HG03342 (cell line): ENCODE data around the gene NDUFB2.
"Not testable (repeated sequence)": the region's sequence is repeated elsewhere in the genome, so short reads cannot be mapped to it uniquely, and the experiment has no call there.

Source experiments
- ATAC-seq: cut with Tn5 transposase; IDR thresholded peaks from one replicate; pipeline ENCODE4 v1.9.1; 2021; ENCODE audit warnings: mild to moderate bottlenecking, moderate library complexity; ENCODE audit not compliant: unreplicated experiment

Gene NDUFB2

DNA sequence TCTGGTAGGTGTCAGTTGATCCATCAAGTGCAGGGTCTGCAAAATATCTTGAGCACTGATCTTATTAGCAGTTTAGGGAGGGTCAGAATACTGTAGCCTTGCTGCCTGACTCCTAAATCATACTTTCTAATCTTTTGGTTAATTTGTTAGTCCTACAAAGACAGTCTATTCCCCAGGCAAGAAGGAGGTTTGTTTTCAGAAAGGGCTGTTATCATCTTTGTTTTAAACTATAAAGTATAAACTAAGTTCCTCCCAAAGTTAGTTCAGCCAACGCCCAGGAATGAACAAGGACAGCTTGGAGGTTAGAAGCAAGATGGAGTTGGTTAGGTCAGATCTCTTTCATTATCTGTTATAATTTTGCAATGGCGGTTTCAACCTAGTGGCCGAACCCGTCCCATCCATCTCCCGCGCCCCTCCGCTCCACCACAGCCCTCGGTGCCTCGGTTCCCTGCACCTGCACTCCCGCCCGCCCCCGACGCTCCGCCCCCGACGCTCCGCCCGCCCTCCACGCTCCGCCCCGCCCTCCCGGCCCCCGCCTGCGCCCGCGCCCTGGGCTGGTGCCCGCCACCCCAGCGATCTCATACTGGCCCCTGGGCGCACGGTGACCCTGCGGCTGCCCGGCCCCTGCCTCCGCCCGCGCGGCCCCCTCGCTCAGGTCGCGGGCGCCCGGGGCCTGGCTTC lies 24.0 kb upstream of the NDUFB2 start, which contains the start of gene ADCK2:
ADCK2 (plus strand) TSS at position 564 of the 681 bp plus-strand sequence. CDS start 386 bp downstream, outside the sequence.
- peak; percentile 42 for ATAC-seq

DNA sequence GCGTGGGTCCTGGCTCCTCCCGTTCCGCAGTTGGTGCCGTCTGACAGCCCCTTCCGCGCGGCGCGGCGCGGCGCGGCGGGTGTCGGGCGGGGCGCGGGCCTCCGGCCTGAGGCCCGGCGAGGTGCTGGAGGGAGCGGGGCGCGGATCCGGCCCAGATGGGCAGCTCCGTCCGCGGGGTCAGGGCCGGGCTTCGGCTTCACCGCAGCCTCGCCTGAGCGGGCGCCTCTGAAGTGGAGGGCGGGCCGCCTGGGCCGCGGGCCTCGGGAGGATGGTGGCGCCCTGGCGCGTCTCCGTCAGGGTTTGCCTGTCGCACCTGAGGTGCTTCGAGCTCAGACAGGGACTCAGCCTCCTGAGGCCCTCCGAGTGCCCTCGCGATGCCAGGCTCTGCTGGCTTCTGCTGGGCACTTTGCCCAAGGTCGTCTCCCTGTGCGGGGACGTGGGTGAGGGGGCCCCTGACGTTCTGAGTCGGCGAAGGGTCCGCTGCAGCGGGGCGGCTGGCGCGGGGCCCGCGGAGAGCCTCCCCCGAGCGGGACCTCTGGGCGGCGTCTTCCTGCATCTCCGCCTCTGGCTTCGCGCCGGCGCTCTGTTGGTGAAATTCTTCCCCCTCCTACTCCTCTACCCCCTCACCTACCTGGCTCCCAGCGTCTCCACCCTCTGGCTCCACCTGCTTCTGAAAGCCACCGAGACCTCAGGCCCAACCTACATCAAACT lies 23.3 kb upstream of the NDUFB2 start:
- ATAC-seq, result peak; percentile 38

DNA sequence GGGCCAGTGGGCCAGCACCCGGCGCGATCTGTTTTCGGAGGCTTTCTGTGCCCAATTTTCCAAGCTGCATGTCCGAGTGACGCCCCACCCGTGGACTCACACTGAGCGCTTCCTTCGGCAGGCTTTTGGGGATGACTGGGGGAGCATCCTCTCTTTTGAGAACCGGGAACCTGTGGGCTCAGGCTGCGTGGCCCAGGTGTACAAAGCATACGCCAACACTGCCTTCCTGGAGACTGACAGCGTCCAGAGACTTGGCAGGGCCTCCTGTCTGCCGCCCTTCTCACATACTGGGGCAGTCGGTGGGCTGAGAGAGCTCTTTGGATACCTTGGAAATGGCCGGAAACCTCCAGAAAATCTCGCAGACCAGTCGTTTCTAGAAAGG lies 22.7 kb upstream of the NDUFB2 start:
- no peak for ATAC-seq

DNA sequence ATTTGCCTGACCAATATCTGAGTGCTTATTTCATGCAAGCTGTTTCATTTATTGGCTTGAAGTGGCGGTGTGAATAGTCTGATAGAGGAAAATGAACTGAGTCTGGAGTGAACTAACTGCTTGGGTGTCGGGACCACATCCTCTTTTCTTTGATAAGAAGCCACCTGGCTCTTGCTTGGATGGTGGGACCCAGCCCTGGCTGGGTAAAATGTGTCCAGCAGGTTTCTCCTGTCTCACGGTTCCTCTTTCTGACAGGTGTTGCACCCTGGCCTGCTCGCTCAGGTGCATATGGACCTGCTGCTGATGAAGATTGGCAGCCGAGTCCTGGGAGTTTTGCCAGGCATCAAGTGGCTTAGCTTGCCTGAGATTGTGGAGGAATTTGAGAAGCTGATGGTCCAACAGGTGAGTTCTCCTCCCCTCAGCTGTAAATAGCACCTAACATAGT lies 22.1 kb upstream of the NDUFB2 start:
- ATAC-seq, result peak; percentile 41

DNA sequence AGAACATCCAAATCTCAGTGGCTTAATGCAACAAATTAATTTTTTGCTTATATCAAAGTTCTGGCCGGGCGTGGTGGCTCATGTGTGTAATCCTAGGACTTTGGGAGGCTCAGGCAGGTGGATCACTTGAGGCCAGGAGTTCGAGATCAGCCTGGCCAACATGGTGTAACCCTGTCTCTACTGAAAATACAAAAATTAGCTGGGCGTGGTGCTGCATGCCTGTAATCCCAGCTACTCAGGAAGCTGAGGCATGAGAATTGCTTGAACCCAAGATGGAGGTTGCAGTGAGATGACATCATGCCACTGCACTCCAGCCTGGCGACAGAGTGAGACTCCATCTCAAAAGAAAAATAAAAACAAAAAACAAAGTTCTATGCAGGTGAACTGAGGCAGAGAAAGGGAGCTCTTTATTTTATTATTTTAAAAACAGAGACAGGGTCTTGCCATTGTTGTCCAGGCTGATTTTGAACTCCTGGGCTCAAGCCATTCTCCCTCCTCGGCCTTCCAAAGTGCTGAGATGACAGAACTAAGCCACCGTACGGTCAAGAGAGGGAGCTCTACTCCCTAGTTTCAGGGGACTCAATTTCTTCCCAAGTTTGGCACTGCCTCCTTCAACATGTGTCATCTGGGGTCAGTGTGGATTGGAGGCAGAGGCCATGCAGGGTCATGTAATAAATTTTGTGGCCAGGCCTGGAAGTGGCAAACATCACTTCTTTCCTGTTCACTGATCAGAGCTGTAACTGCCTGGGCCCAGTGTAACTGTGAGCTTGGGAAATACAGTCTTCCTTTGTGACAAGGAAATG lies 21.4 kb upstream of the NDUFB2 start:
- no peak for ATAC-seq

DNA sequence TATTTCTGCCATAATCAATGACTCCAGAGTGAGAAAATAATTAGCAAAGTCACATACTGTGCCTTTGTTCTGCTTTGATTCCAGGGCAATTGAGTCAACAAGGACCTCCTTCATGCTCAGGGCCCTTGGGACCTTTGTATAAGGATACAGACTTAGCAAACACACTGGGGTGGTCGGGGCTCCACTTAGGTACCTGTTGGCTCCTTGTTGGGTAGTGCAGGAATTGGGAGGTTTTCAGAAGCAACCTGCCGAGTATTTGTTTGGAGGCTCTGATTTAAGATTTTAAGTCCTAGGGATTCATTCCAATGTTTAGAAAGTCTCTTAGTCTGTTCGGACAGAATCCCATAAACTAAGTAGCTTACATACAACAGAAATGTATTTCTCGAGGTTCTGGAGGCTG lies 20.8 kb upstream of the NDUFB2 start:
- no peak for ATAC-seq

DNA sequence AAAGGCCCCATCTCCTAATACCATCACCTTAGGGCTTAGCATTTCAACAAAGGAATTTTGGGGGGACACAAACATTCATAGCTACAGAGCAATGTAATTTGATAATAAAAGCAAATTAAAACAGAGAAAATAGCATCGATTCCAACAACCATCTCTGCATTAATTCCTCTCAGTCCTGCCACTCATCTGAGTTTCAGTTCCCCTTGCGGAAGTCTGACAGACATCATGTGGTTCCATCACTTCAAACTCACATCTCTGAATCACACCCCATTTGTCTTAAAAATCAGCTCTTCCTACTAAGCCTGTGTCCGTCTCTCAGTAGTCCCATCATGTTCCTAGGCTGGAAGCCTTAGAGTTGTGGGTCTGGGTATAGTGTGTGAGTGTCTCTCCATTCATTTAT lies 20.2 kb upstream of the NDUFB2 start:
- peak; percentile 57 for ATAC-seq

DNA sequence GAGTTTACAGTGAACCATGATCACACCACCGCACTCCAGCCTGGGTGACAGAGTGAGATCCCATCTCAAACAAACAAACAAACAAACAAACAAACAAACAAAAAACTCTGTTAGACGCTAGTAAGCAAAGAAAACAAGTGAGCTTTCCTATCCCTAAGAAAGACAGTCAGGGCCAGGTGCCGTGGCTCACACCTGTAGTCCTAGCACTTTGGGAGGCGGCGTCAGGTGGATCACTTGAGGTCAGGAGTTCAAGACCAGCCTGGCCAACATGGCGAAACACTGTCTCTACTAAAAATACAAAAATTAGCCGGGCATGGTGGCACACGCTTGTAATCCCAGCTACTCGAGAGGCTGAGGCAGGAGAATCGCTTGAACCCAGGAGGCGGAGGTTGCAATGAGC lies 19.6 kb upstream of the NDUFB2 start:
- not testable (repeated sequence) for ATAC-seq

DNA sequence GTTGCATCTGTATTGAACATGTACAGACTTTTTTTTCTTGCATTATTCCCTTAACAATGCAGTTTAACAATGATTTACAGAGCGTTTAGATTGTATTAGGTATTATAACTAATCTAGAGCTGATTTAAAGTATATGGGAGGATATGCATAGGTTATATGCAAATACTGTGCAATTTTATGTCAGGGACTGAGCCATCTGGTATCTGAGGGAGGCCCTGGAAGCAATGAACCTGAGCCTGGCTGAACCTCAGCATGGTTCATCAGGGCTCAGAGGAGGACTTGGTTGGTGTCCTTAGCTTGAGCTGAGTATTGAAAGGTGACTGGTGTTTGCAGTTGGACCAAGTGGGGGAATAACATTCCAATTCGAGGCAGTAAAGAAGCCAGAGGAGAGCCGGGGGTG lies 19.0 kb upstream of the NDUFB2 start:
- no peak for ATAC-seq

DNA sequence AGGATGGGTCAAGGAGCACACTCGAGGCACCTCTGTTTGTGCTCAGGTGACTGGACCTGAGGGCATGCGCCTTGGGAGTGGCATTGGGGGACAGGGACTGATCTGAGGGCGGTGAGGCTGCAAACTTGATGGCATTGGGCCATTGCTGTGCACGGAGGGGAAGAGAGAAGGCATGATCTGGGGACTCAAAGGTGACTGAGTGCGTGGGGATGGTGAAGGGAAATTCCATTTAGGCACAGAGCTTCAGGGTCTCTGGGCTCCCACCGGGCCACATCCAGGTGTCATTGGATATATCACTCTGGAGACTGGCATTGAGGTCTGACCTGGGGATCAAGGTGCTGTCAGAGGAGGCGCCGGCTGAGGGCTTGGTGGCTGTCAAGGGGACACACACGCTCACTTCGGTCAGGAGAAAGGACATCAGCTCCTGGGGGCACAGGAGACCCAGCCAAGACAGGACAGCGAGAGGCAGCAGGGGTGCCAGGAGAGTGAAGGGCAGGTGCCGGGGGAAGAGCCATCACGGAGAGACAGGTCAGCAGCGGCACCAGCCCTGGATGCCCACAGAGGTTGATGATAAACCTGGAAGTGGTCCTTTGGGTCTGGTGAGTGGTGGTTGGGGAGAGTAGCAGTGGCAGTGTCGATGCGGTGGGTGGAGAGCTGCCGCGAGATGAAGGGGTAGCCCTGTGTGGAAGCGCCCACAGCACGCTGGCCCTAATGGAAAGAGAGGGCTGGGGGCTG lies 18.3 kb upstream of the NDUFB2 start:
- no peak for ATAC-seq

DNA sequence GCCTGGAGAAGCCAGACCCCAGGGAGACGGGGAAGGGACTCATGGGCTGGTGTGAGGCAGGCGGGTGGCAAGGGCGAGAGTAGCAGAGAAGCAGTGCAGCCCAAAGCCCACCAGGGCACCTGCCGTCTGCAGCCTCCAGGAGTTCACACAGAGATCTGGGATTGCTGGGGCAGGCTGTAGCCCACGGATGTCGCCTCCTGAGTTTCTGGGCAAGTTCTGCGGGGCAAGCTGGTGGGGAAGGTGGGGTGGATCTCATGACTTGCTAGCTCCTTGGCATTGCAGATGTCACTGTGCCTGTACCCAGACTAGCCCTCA lies 17.7 kb upstream of the NDUFB2 start:
- ATAC-seq, result no peak

DNA sequence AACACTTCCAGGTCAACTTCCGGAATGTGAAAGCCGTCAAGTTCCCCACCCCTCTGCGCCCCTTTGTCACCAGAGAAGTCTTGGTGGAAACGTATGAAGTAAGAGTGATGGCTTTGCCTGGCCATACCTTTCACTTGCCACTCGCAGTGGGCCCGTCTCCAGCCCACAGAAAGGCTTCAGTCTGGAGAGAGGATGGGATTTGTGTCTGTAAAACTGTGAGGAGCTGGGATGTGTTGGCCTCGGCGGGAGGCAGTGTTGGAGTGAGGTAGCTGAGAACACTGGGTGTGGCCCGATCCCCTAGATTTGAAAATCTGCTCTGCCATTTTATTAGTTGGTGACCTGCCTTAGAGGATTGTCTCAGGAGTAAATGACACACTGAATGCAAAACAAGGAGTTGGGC lies 17.3 kb upstream of the NDUFB2 start:
- ATAC-seq, result no peak

DNA sequence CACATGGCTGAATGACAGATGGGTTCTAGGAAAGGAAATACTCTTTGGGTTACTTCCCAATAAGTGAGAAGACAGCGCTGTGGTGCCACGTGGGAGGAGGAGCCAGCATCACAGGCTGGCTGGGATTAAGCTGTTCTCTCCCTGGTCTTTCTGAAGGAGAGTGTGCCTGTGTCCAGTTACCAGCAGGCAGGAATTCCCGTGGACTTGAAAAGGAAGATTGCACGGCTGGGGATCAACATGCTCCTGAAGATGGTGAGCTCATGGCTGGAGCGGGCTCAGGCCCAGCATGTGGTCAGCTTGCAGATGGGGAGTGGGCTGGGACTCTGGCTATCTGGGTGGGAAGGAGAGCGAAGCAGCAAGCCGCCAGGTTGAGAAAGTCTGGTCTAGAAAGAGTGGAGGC lies 15.6 kb upstream of the NDUFB2 start:
- ATAC-seq, result no peak

DNA sequence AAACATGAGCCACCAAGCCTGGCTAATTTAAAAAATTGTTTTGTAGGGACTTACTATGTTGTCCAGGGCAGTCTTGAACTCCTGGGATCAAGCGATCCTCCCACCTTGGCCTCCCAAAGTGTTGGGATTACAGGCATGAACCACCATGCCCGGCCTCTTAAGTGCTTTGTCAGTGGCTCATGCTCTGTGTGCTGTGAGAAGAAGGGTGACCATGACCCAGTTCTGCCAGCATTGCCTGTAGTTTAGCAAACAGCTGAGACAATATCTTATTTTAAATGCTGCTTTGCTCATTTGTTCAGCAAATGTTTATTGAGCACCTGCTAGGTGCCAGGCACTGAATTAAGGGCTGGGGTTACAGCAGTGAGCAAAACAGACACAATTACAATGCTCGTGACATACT lies 14.7 kb upstream of the NDUFB2 start:
- no peak for ATAC-seq

DNA sequence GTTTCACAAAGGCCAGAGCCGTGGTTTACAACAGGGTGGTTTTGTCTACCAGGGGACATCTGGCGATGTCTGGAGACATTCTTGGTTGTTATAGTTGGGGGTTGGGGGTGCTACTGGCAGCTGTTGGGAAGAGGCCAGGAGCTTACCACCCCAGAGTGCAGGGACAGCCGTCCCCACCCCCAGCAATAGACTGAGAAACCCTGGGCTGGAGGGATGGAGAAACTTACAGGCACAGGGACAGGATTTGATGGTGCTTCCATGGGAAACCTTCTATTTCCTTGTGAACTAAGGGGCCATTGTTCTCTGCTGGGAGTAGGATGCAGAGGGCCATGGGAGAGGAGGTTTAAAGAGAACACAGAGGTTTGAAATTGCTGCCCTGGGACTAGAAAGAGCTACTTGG lies 12.9 kb upstream of the NDUFB2 start:
- no peak for ATAC-seq

DNA sequence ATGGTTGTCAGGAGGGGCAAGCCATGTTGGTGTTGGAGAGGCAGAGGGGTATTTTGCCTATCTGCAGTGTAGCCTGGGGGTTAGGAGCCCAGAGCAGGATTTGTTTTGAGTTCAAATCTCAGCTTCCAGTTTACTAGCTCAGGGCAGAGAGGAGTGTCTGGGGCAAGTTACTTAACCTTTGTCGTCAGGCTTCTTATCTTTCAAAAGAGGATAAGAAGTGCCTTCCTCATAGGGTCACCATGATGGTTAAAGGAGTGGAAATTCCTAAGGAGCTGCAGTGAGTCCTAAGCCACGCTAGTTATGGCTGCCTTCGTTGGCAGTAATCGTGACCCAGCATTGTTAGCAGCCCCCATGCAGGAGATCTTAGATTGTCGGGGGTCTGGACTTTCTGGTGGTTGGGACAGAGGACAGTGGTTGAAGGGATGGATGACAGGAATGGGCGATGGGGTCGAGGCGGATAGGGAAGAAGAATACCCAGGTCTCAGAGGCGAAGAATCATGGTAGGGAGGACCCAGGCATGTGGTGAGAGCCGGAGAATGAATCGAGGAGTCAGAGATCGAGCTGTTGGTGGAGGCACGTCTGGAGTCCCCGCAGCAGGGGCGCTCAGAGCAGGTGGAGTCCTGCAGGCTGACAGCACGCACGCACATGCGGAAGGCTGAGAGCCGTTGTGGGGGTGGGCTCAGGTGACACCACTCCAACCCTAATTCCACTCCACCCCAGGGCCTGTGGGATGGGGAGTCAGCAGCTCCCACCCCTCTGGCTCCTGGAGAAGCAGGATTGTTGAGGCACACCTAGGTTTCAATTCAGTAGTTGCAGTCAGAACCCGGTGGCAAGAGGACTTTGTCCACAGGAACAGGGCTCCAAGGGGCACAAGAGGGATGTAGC lies 12.2 kb upstream of the NDUFB2 start:
- no peak for ATAC-seq

DNA sequence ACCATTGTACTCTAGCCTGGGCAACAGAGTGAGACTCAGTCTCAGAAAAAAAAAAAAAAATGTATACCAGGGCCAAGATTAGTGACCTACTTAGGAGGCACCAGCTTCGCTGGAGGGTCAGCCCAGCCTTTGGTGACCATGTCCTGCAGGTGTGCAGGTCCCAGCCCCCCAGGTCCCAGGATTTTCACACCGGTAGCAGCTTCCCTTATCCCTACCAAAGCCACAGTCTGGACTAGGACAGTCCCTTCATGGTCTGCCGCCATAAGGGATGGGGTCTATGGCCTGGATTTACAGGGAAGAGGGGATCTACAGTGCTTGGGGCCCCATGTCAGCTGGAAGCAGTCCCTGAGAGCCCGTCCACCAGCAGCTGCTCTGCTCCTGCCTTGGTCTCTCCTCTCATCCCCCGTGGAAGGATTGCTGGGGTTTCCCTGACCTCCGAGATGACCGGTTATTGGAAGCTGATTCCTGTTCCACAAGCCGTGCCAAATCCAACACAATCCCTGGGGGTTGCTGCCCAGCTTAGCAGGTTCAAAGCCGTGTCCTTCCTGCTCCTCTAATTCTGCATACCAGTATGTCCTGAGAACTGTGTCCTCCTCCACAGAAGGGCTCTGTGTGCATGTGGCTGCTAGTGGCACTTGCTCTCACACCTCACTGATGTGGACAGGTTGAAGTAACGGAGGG lies 11.0 kb upstream of the NDUFB2 start:
- no peak for ATAC-seq

DNA sequence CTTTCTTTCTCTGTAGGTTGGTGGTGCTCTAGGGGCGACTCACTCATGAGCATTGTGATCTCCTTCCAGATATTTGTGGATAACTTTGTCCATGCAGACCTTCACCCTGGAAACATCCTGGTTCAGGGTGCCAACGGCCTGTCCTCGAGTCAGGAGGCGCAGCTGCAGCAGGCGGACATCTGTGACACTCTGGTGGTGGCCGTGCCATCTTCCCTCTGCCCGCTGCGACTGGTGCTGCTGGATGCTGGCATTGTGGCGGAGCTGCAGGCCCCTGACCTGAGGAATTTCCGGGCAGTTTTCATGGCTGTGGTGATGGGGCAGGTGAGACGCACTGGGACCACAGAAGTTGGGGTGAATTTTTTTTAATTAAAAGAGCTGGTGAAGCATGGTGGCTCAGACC lies 9.6 kb upstream of the NDUFB2 start:
- ATAC-seq, result no peak

DNA sequence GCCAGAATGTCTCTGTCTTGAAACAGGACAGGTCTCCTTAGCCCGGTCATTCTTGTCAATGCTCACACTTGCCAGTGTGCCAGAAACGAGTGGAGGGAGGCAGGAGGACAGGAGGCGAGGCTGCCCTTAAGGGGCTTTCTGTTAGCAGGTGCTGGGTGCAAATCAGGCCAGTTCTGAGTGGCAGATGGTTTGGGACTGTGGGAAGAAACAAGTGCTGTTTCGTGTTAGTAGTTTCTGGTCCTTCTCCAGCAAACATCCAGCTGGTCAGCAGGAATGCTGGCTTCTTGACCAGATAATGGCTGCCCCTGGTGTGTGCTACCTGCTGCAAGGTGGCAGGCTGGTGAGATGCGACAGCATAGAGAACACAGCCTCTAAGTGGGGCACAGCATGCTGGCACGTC lies 8.2 kb upstream of the NDUFB2 start:
- no peak for ATAC-seq
